Mucosa of stomach (tissue), 1 donor: Measurements from ENCODE around the gene GSG1L.
"Not testable (repeated sequence)": the region's sequence is repeated elsewhere in the genome, so short reads cannot be mapped to it uniquely, and the experiment has no call there.

Experiments used
- H3K27me3 ChIP-seq: one replicate; pipeline ENCODE4 v1.7.0; 2013; ENCODE audit warnings: mild to moderate bottlenecking, low read length; ENCODE audit not compliant: control insufficient read depth, insufficient read depth
- H3K36me3 ChIP-seq: one replicate; pipeline ENCODE4 v1.7.0; 2013; ENCODE audit warnings: low read length; ENCODE audit not compliant: control insufficient read depth, insufficient read depth
- H3K4me1 ChIP-seq: one replicate; pipeline ENCODE4 v1.7.0; 2013; ENCODE audit warnings: mild to moderate bottlenecking, low read length; ENCODE audit not compliant: control insufficient read depth, insufficient read depth
- H3K4me3 ChIP-seq: one replicate; pipeline ENCODE4 v1.7.0; 2013; ENCODE audit warnings: low read length
- H3K9ac ChIP-seq: one replicate; pipeline ENCODE4 v1.7.0; 2013; ENCODE audit warnings: mild to moderate bottlenecking, low read length, moderate library complexity
- H3K9me3 ChIP-seq: one replicate; pipeline ENCODE4 v1.7.0; 2013; ENCODE audit warnings: mild to moderate bottlenecking, low read length, moderate library complexity; ENCODE audit not compliant: control insufficient read depth
- donor health status: Pancreatic carcinoma.

Gene GSG1L

GRCh38 chr16:27890006-27890405, 173.5 kb downstream of the GSG1L start:
- Histone ChIP-seq H3K9ac (no peak overlapping the region), H3K36me3 (no peaks in the 10 kb centered on the region), H3K27me3 (peaks cover 8% of the 10 kb centered on the region), H3K4me1 (no peaks in the 10 kb centered on the region), H3K4me3 (no peak overlapping the region), H3K9me3 (no peaks in the 10 kb centered on the region)

GRCh38 chr16:27883576-27883975, 179.9 kb downstream of the GSG1L start:
- no peak overlapping the region for H3K4me3 ChIP-seq
- H3K9ac ChIP-seq = no peak overlapping the region
- no peaks in the 10 kb centered on the region for H3K4me1 ChIP-seq

GRCh38 chr16:27880287-27880686, 183.2 kb downstream of the GSG1L start:
- H3K4me1 ChIP-seq = no peaks in the 10 kb centered on the region
- H3K36me3 ChIP-seq = no peaks in the 10 kb centered on the region
- H3K27me3 ChIP-seq = peaks cover 3% of the 10 kb centered on the region
- no peak overlapping the region for H3K9ac ChIP-seq
- H3K4me3 ChIP-seq = no peak overlapping the region
- no peaks in the 10 kb centered on the region for H3K9me3 ChIP-seq

More at GRCh38 chr16:27883576-27883975, 179.9 kb downstream of the GSG1L start:
- no peaks in the 10 kb centered on the region for H3K27me3 ChIP-seq
- no peaks in the 10 kb centered on the region for H3K9me3 ChIP-seq
- H3K36me3 ChIP-seq = no peaks in the 10 kb centered on the region

- Histone ChIP-seq H3K27me3 (peaks cover 3% of the 10 kb centered on the region), H3K9ac (no peak overlapping the region), H3K9me3 (no peaks in the 10 kb centered on the region), H3K4me1 (no peaks in the 10 kb centered on the region), H3K36me3 (no peaks in the 10 kb centered on the region), H3K4me3 (no peak overlapping the region)
Observed at GRCh38 chr16:27879601-27880247, 183.8 kb downstream of the GSG1L start.

GRCh38 chr16:27872627-27873026, 190.9 kb downstream of the GSG1L start:
- H3K27me3 ChIP-seq, H3K36me3 ChIP-seq, H3K9ac ChIP-seq, H3K9me3 ChIP-seq, H3K4me1 ChIP-seq, H3K4me3 ChIP-seq: not testable (repeated sequence)

GRCh38 chr16:27870116-27870798, 193.3 kb downstream of the GSG1L start:
- no peaks in the 10 kb centered on the region for H3K36me3 ChIP-seq
- H3K27me3 ChIP-seq = no peaks in the 10 kb centered on the region
- H3K9ac ChIP-seq = no peak overlapping the region
- H3K4me3 ChIP-seq = no peak overlapping the region
- no peaks in the 10 kb centered on the region for H3K9me3 ChIP-seq
- H3K4me1 ChIP-seq = no peaks in the 10 kb centered on the region

- Histone ChIP-seq H3K4me1 (no peaks in the 10 kb centered on the region), H3K27me3 (no peaks in the 10 kb centered on the region), H3K4me3 (no peak overlapping the region), H3K36me3 (no peaks in the 10 kb centered on the region), H3K9me3 (no peaks in the 10 kb centered on the region), H3K9ac (no peak overlapping the region)
Observed at GRCh38 chr16:27869411-27869810, 194.1 kb downstream of the GSG1L start.

GRCh38 chr16:27868180-27868579, 195.3 kb downstream of the GSG1L start:
- H3K36me3 ChIP-seq = no peaks in the 10 kb centered on the region
- no peaks in the 10 kb centered on the region for H3K27me3 ChIP-seq
- H3K9ac ChIP-seq = no peak overlapping the region
- H3K9me3 ChIP-seq = no peaks in the 10 kb centered on the region
- H3K4me3 ChIP-seq = no peak overlapping the region
- H3K4me1 ChIP-seq = no peaks in the 10 kb centered on the region

GRCh38 chr16:27867122-27868110, 196.1 kb downstream of the GSG1L start:
- H3K27me3 ChIP-seq = no peaks in the 10 kb centered on the region
- no peaks in the 10 kb centered on the region for H3K4me1 ChIP-seq
- no peak overlapping the region for H3K4me3 ChIP-seq
- no peak overlapping the region for H3K9ac ChIP-seq
- H3K9me3 ChIP-seq = no peaks in the 10 kb centered on the region
- no peaks in the 10 kb centered on the region for H3K36me3 ChIP-seq

- Histone ChIP-seq H3K27me3 (no peaks in the 10 kb centered on the region), H3K4me3 (no peak overlapping the region), H3K4me1 (no peaks in the 10 kb centered on the region), H3K36me3 (no peaks in the 10 kb centered on the region), H3K9me3 (no peaks in the 10 kb centered on the region), H3K9ac (no peak overlapping the region)
Observed at GRCh38 chr16:27863377-27863776, 200.1 kb downstream of the GSG1L start.

GRCh38 chr16:27862953-27863352, 200.6 kb downstream of the GSG1L start:
- no peak overlapping the region for H3K4me3 ChIP-seq
- no peaks in the 10 kb centered on the region for H3K27me3 ChIP-seq
- no peaks in the 10 kb centered on the region for H3K36me3 ChIP-seq
- no peaks in the 10 kb centered on the region for H3K9me3 ChIP-seq
- no peak overlapping the region for H3K9ac ChIP-seq
- no peaks in the 10 kb centered on the region for H3K4me1 ChIP-seq

GRCh38 chr16:27860091-27860490, 203.4 kb downstream of the GSG1L start:
- no peaks in the 10 kb centered on the region for H3K9me3 ChIP-seq
- no peaks in the 10 kb centered on the region for H3K4me1 ChIP-seq
- no peaks in the 10 kb centered on the region for H3K36me3 ChIP-seq
- no peak overlapping the region for H3K4me3 ChIP-seq
- H3K9ac ChIP-seq = no peak overlapping the region
- H3K27me3 ChIP-seq = no peaks in the 10 kb centered on the region
